Measurements from ENCODE around the gene SUN5.

DNA sequence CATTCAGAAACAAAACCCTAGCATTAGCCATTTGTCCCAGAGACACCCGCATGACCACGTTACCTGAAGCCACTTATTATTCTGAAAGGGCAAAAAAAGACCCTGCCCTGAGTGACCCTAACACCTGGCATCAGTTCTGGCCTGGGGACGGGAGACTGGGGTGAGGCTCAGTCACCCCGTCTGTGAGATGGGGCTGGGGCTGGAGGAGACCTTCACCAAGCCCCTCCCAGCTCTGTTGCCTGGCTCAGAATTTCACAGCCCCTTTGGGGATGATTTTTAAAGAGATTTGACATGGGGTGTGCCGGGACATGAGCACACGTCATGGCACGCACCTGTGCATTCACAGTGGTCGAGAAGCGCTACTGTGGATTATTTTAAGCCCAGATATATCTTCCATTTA is 25.8 kb upstream of the SUN5 start:
- TF ChIP-seq, protein P1, sequence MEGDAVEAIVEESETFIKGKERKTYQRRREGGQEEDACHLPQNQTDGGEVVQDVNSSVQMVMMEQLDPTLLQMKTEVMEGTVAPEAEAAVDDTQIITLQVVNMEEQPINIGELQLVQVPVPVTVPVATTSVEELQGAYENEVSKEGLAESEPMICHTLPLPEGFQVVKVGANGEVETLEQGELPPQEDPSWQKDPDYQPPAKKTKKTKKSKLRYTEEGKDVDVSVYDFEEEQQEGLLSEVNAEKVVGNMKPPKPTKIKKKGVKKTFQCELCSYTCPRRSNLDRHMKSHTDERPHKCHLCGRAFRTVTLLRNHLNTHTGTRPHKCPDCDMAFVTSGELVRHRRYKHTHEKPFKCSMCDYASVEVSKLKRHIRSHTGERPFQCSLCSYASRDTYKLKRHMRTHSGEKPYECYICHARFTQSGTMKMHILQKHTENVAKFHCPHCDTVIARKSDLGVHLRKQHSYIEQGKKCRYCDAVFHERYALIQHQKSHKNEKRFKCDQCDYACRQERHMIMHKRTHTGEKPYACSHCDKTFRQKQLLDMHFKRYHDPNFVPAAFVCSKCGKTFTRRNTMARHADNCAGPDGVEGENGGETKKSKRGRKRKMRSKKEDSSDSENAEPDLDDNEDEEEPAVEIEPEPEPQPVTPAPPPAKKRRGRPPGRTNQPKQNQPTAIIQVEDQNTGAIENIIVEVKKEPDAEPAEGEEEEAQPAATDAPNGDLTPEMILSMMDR (IDR thresholded peaks at IDR 0.05; ENCODE audit: poor library complexity) = no peak
- no peak for TF ChIP-seq EZH2phosphoT487 (IDR thresholded peaks at IDR 0.05; ENCODE audit: low read depth, severe bottlenecking, unreplicated experiment)

Measured in hepatocyte (in vitro differentiated cells).